HepG2 (cell line): ENCODE measurements around the gene ASPHD1. TPM values are rescaled to one million over a fixed set of nuclear protein-coding genes. Genes with fewer than 3 reads are reported as not detected.

Experiments
- ATAC-seq: fragments of 200-7000 bp; cut with Tn5 transposase; 3 replicates; pipeline ENCODE4 v1.9.1; 2020; ENCODE audit warnings: mild to moderate bottlenecking, moderate library complexity
- BruUV-seq: library from RNA; stranded (reverse); fragments of 400-500 nt; replicated peaks from 2 replicates; lab custom pipeline; 2021; lab: Mats Ljungman, UMichigan
- CTCF ChIA-PET: fragments of 300-600 bp; formaldehyde crosslinking; extraction: SDS; loops from one replicate; lab custom pipeline; 2021; ENCODE audit warnings: low total read pairs, inconsistent platforms, low intra/inter-chr PET ratio; lab: Yijun Ruan, JAX
- POLR2A ChIA-PET: fragments of 350-600 bp; sonication (Branson Sonifier 250); formaldehyde crosslinking; loops from one replicate; lab custom pipeline; 2020; ENCODE audit warnings: antibody characterized with exemption, inconsistent platforms; lab: Yijun Ruan, JAX
- DNase-seq: peaks from one replicate; pipeline ENCODE4 v3.0.0-alpha.2; 2015; ENCODE audit warnings: low spot score
- FAIRE-seq: peaks from 3 replicates; lab custom pipeline; 2011; peaks lifted over from hg19 to GRCh38; lab: Jason Lieb, UNC
- H2AFZ ChIP-seq: one replicate; pipeline ENCODE4 v1.6.1; 2011; ENCODE audit warnings: low read length, inconsistent platforms
- H3K27ac ChIP-seq: fragments of 300-600 bp; 3 replicates; pipeline ENCODE4 v1.8.0; 2011; ENCODE audit warnings: mixed run types, mild to moderate bottlenecking, mixed read lengths, low read length, inconsistent platforms; ENCODE audit not compliant: insufficient read depth; ENCODE audit errors: extremely low read length
- H3K27me3 ChIP-seq, 2 experiments: fragments of 200-600 bp in 1 of 2; 2 replicates in 1 of 2; 3 replicates in 1 of 2; pipeline versions ENCODE4 v1.6.0 to v1.8.0; 2011; ENCODE audit warnings: low read length in 2 of 2, mild to moderate bottlenecking in 2 of 2, moderate library complexity in 2 of 2, inconsistent platforms in 1 of 2; ENCODE audit not compliant: insufficient read depth in 2 of 2, control insufficient read depth in 1 of 2
- H3K36me3 ChIP-seq, 2 experiments: fragments of 200-600 bp in 1 of 2; replicated peaks in 1 of 2; 2 replicates in 1 of 2; 3 replicates in 1 of 2; pipeline versions ENCODE4 v1.5.1 to v1.8.0; 2011; ENCODE audit warnings: low read length in 2 of 2, inconsistent platforms in 1 of 2; ENCODE audit not compliant: insufficient read depth in 2 of 2, control insufficient read depth in 1 of 2
- H3K4me1 ChIP-seq: 2 replicates; pipeline ENCODE4 v1.5.1; 2012; ENCODE audit warnings: low read length, inconsistent platforms; ENCODE audit not compliant: insufficient read depth
- H3K4me2 ChIP-seq: 2 replicates; pipeline ENCODE4 v1.6.0; 2011; ENCODE audit warnings: low read depth, low read length, inconsistent platforms
- H3K4me3 ChIP-seq, 3 experiments: fragments of 200-600 bp in 1 of 3; sonication (generic), shearing (Covaris generic) in 1 of 3; replicated peaks in 1 of 3; 2 replicates each; pipeline ENCODE4 v1.5.1; 2011 to 2016; ENCODE audit warnings: low read length in 3 of 3, inconsistent platforms in 2 of 3, low read depth in 2 of 3, mild to moderate bottlenecking in 2 of 3, control low read depth in 1 of 3, mixed read lengths in 1 of 3; ENCODE audit not compliant: insufficient read depth in 1 of 3
- H3K79me2 ChIP-seq: one replicate; pipeline ENCODE4 v1.6.1; 2011; ENCODE audit warnings: low read length, inconsistent platforms; ENCODE audit not compliant: insufficient read depth
- H3K9ac ChIP-seq: 2 replicates; pipeline ENCODE4 v1.6.0; 2011; ENCODE audit warnings: mild to moderate bottlenecking, low read depth, low read length, inconsistent platforms; ENCODE audit not compliant: insufficient read depth
- H3K9me3 ChIP-seq: 2 replicates; pipeline ENCODE4 v1.5.1; 2012; ENCODE audit warnings: mild to moderate bottlenecking, low read length
- H4K20me1 ChIP-seq: 2 replicates; pipeline ENCODE4 v1.6.0; 2011; ENCODE audit warnings: inconsistent platforms, mild to moderate bottlenecking, low read length, moderate library complexity; ENCODE audit not compliant: insufficient read depth
- ARID2 ChIP-seq: sonication (generic); formaldehyde crosslinking; IDR thresholded peaks from 2 replicates; pipeline ENCODE4 v1.8.1; 2022; ENCODE audit warnings: mild to moderate bottlenecking, missing genetic modification reagents, borderline replicate concordance
- KLF9 ChIP-seq: IDR thresholded peaks from 2 replicates; pipeline ENCODE4 v1.6.1; 2016; ENCODE audit warnings: low read depth
- MNT ChIP-seq: fragments of 450-650 bp; IDR thresholded peaks from 2 replicates; pipeline ENCODE4 v1.6.1; 2016
- NCOA1 ChIP-seq: sonication (generic); formaldehyde crosslinking; IDR thresholded peaks from 2 replicates; pipeline ENCODE4 v1.9.0; 2021; ENCODE audit warnings: missing genetic modification reagents
- PBX3 ChIP-seq: sonication (generic); formaldehyde crosslinking; IDR thresholded peaks from 2 replicates; pipeline ENCODE4 v1.8.1; 2023; ENCODE audit warnings: missing genetic modification reagents, inconsistent platforms, borderline replicate concordance
- REPIN1 ChIP-seq: sonication (generic); formaldehyde crosslinking; IDR thresholded peaks from 2 replicates; pipeline ENCODE4 v1.8.0; 2022; ENCODE audit warnings: missing genetic modification reagents, low read depth, mild to moderate bottlenecking, borderline replicate concordance
- TCF7 ChIP-seq: sonication (generic); IDR thresholded peaks from 2 replicates; pipeline ENCODE4 v1.6.1; 2016; ENCODE audit warnings: antibody characterized with exemption, low read depth
- YEATS4 ChIP-seq: sonication (generic); formaldehyde crosslinking; IDR thresholded peaks from 2 replicates; pipeline ENCODE4 v1.4.0; 2020; ENCODE audit warnings: missing genetic modification reagents, borderline replicate concordance
- ZBTB39 ChIP-seq: sonication (generic); formaldehyde crosslinking; IDR thresholded peaks from 2 replicates; pipeline ENCODE4 v1.5.0; 2020; ENCODE audit warnings: missing genetic modification reagents
- ZNF138 ChIP-seq: sonication (generic); formaldehyde crosslinking; IDR thresholded peaks from 2 replicates; pipeline ENCODE4 v1.5.0; 2020; ENCODE audit warnings: mild to moderate bottlenecking, low read depth, missing genetic modification reagents
- ZNF282 ChIP-seq: fragments of 450-650 bp; IDR thresholded peaks from 2 replicates; pipeline ENCODE4 v1.6.1; 2018; ENCODE audit not compliant: partially characterized antibody
- ZNF354B ChIP-seq: sonication (generic); formaldehyde crosslinking; IDR thresholded peaks from 2 replicates; pipeline ENCODE4 v1.8.0; 2022; ENCODE audit warnings: mild to moderate bottlenecking, missing genetic modification reagents
- ZNF484 ChIP-seq: sonication (generic); formaldehyde crosslinking; IDR thresholded peaks from 2 replicates; pipeline ENCODE4 v1.5.1; 2020; ENCODE audit warnings: mild to moderate bottlenecking, low read depth, missing genetic modification reagents, borderline replicate concordance
- ZNF713 ChIP-seq: sonication (generic); formaldehyde crosslinking; IDR thresholded peaks from 2 replicates; pipeline ENCODE4 v1.4.0; 2020; ENCODE audit warnings: mild to moderate bottlenecking, missing genetic modification reagents
- ZNF749 ChIP-seq: sonication (generic); formaldehyde crosslinking; IDR thresholded peaks from 2 replicates; pipeline ENCODE4 v1.8.0; 2022; ENCODE audit warnings: mild to moderate bottlenecking, missing genetic modification reagents, moderate library complexity, borderline replicate concordance
- WGBS: methylation state at CpG from one replicate; pipeline ENCODE4 v1.1.6; 2017; ENCODE audit warnings: low lambda C conversion rate; 5-methylcytosine and 5-hydroxymethylcytosine counted together
- in situ Hi-C: cut with HindIII; loops from 2 replicates; pipeline ENCODE4 v1.10.0; 2017; ENCODE audit warnings: low pct_unique_long_range_greater_than_20kb; ENCODE audit not compliant: extremely low pct_ligation_motif_present
- intact Hi-C: fragments of 100-400 bp; cut with micrococcal nuclease; formaldehyde crosslinking; loops from one replicate; pipeline ENCODE4 v1.10.0; 2022; ENCODE audit not compliant: unreplicated experiment
- polyA plus RNA-seq, 8 experiments: library from polyadenylated mRNA; depleted of rRNA in 3 of 8; stranded (reverse) in 7 of 8; unstranded in 1 of 8; fragments of >200 nt; fragmentation: Illumina TruSeq in 4 of 8; extraction: Trizol in 4 of 8; gene quantifications; 2 replicates each; pipeline versions ENCODE4 v1.2.1 to v1.2.3, GENCODE V29; 2011 to 2016; ENCODE audit warnings: low read depth in 4 of 8, missing spikeins in 1 of 8, mixed read lengths in 1 of 8; ENCODE audit not compliant: insufficient read depth in 1 of 8
- total RNA-seq, 5 experiments: library from RNA; depleted of rRNA; stranded (reverse); fragments of >200 nt; fragmentation: Illumina TruSeq; extraction: Trizol; gene quantifications; 2 replicates each; pipeline ENCODE4 v1.2.3, GENCODE V29; 2016; ENCODE audit warnings: low read depth in 1 of 5
- TF ChIP-seq, protein P1 (sequence below): IDR thresholded peaks from 2 replicates; pipeline ENCODE4 v1.6.1; 2012; ENCODE audit warnings: low read depth, low read length, improper control_type of control experiment
- TF ChIP-seq, protein P2 (sequence below): sonication (generic); formaldehyde crosslinking; IDR thresholded peaks from 2 replicates; pipeline ENCODE4 v1.5.0; 2020; ENCODE audit warnings: mild to moderate bottlenecking, missing genetic modification reagents

The ASPHD1 gene
- total and polyA plus RNA-seq, 2 of the 13 experiments (the other 11 are each of a cell fraction or from before 2014, with no cell fraction given), result 13.1 to 19.7 TPM

DNA sequence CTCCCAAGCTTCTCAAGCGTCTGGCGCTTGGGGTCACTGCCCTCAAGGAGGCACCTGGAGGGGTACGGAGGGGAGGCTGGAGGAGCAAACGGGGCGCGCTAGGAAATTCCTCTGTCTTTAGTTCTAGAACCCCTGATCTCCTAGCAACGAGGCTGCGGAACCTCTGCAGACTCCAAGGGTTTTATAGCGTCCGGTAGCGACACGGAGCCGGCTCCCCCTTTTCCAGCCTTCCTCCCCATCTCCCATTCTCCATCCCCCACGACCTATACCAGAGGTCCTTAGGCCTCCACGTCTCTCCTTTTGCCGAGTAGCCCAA is 36.7 kb upstream of the ASPHD1 start:
- no peaks in the 10 kb centered on the region; a peak in 1 of 5 replicates for H3K27me3 ChIP-seq
- H3K9me3 ChIP-seq, result no peaks in the 10 kb centered on the region
- H3K4me2 ChIP-seq, result peak overlapping the region; percentile 91
- no peaks in the 10 kb centered on the region; the same call in 1 of the 2 replicates for H4K20me1 ChIP-seq
- intact Hi-C loops, result loop anchor here (1.0 to 5.0 kb wide), 4 partner anchors 29 to 99 kb away; partner anchors contain the start of genes ASPHD1 and TMEM219
- in situ Hi-C loops, result loop anchor here (10.0 kb wide), 1 partner anchor 141 kb away; no protein-coding TSS in a partner anchor
- peak overlapping the region; percentile 6 for H2AFZ ChIP-seq
- peaks cover 13% of the 10 kb centered on the region for H3K79me2 ChIP-seq
- H3K4me3 ChIP-seq, result peak overlapping the region; percentile 52 to 88 (median 85)
- 16% methylated on average over 16 of the region's 16 CpGs for WGBS
- POLR2A ChIA-PET, result interaction anchor here (0.8 to 4.1 kb wide), 18 partner anchors 9 to 202 kb away, joined by 3 to 29 read pairs (median 7); partner anchors contain the start of genes ALDOA, ASPHD1, KCTD13 and MVP
- no TSS peak for BruUV-seq
- no peak for ATAC-seq
- H3K27ac ChIP-seq, result peak overlapping the region; percentile 97
- peaks cover 37% of the 10 kb centered on the region for H3K4me1 ChIP-seq
- no peak for DNase-seq
- FAIRE-seq, result no peak
- peak overlapping the region; percentile 93 for H3K9ac ChIP-seq
- CTCF ChIA-PET, result interaction anchor here (0.7 kb wide), 1 partner anchor 160 kb away, joined by 3 read pairs; no protein-coding TSS in a partner anchor
- peaks cover 4 to 13% of the 10 kb centered on the region in 2 experiments; a peak in 4 of 5 replicates for H3K36me3 ChIP-seq
- TF ChIP-seq ZNF354B (CRISPR knock-in tag) (0 out of 2 replicates have a peak, but pooled peaks have one; percentile 68), ZNF282 (no peak), TCF7 (no peak), YEATS4 (CRISPR knock-in tag) (no peak), REPIN1 (no peak), ZNF749 (CRISPR knock-in tag) (no peak), PBX3 (CRISPR knock-in tag) (no peak), ZNF138 (CRISPR knock-in tag) (no peak), MNT (no peak), NCOA1 (CRISPR knock-in tag) (no peak), ARID2 (CRISPR knock-in tag) (no peak), ZNF713 (no peak), ZBTB39 (CRISPR knock-in tag) (no peak), KLF9 (CRISPR knock-in tag) (no peak), ZNF484 (CRISPR knock-in tag) (no peak)
- TF ChIP-seq, protein P1, sequence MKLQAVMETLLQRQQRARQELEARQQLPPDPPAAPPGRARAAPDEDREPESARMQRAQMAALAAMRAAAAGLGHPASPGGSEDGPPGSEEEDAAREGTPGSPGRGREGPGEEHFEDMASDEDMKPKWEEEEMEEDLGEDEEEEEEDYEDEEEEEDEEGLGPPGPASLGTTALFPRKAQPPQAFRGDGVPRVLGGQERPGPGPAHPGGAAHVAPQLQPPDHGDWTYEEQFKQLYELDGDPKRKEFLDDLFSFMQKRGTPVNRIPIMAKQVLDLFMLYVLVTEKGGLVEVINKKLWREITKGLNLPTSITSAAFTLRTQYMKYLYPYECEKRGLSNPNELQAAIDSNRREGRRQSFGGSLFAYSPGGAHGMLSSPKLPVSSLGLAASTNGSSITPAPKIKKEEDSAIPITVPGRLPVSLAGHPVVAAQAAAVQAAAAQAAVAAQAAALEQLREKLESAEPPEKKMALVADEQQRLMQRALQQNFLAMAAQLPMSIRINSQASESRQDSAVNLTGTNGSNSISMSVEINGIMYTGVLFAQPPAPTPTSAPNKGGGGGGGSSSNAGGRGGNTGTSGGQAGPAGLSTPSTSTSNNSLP, result no peak
- TF ChIP-seq, protein P2, sequence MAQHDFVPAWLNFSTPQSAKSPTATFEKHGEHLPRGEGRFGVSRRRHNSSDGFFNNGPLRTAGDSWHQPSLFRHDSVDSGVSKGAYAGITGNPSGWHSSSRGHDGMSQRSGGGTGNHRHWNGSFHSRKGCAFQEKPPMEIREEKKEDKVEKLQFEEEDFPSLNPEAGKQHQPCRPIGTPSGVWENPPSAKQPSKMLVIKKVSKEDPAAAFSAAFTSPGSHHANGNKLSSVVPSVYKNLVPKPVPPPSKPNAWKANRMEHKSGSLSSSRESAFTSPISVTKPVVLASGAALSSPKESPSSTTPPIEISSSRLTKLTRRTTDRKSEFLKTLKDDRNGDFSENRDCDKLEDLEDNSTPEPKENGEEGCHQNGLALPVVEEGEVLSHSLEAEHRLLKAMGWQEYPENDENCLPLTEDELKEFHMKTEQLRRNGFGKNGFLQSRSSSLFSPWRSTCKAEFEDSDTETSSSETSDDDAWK (CRISPR knock-in tag), result no peak
